Heart right ventricle (tissue), 16 donors: ENCODE results near the gene SPTLC3. TPM values are rescaled to one million over a fixed set of nuclear protein-coding genes. Genes with fewer than 3 reads are reported as not detected.

ENCODE experiments used
- ATAC-seq, 8 donors: fragments of 200-7000 bp; cut with Tn5 transposase; one replicate each; pipeline ENCODE4 v1.9.1; 2020; ENCODE audit warnings: mild to moderate bottlenecking in 8 of 8, moderate library complexity in 8 of 8, moderate number of reproducible peaks in 1 of 8
- DNase-seq, 2 donors: peaks; one replicate each; pipeline ENCODE4 v3.0.0-alpha.2; 2020
- H3K27ac ChIP-seq, 10 donors: fragments of 200-600 bp; sonication (generic) in 2 of 10; one replicate each; pipeline versions ENCODE4 v1.5.0 to v1.8.0; 2020 to 2022; ENCODE audit warnings: mild to moderate bottlenecking in 3 of 10
- H3K27me3 ChIP-seq, 7 donors: fragments of 200-600 bp; one replicate each; pipeline ENCODE4 v1.8.0; 2021 to 2022; ENCODE audit warnings: mild to moderate bottlenecking in 2 of 7
- H3K36me3 ChIP-seq, 9 donors: fragments of 200-600 bp; sonication (generic) in 1 of 9; one replicate each; pipeline versions ENCODE4 v1.5.0 to v1.8.0; 2020 to 2022; ENCODE audit warnings: mild to moderate bottlenecking in 2 of 9
- H3K4me1 ChIP-seq, 9 donors: fragments of 200-600 bp; sonication (generic) in 1 of 9; one replicate each; pipeline versions ENCODE4 v1.5.0 to v1.8.0; 2020 to 2022; ENCODE audit warnings: mild to moderate bottlenecking in 4 of 9
- H3K4me3 ChIP-seq, 10 donors: fragments of 200-600 bp; sonication (generic) in 2 of 10; one replicate each; pipeline versions ENCODE4 v1.5.0 to v1.8.0; 2020 to 2022; ENCODE audit warnings: mild to moderate bottlenecking in 7 of 10, moderate library complexity in 2 of 10
- H3K9me3 ChIP-seq, 11 donors: fragments of 200-600 bp in 10 of 11; sonication (generic) in 2 of 11; one replicate each; pipeline versions ENCODE4 v1.5.0 to v1.8.0; 2013 to 2022; ENCODE audit warnings: mild to moderate bottlenecking in 2 of 11, control low read depth in 1 of 11, moderate library complexity in 1 of 11
- WGBS, 2 donors: extraction: QIAGEN DNeasy Blood & Tissue Kit; methylation state at CpG; one replicate each; pipeline ENCODE4 v1.1.7; 2013; ENCODE audit warnings: inconsistent platforms in 1 of 2; 5-methylcytosine and 5-hydroxymethylcytosine counted together
- intact Hi-C, 10 donors: fragments of 100-400 bp; cut with DNase I; formaldehyde crosslinking; loops; one replicate each; pipeline versions ENCODE4 v1.11.1 to v1.14.2; 2022
- polyA plus RNA-seq, 2 donors: library from polyadenylated mRNA; stranded (reverse); fragments of 200-250 nt; gene quantifications; one replicate each; pipeline ENCODE4 v1.2.3, GENCODE V29; 2013
- total RNA-seq, 10 donors: library from RNA; stranded (reverse); fragmentation: NEBNext Ultra II Directional in 3 of 10; extraction: Animal tissue kit (Norgen Biotek cat#: 25700) in 3 of 10; gene quantifications; one replicate each; pipeline versions ENCODE4 v1.2.1 to v1.2.4, GENCODE V29; 2021 to 2023
- TF ChIP-seq, protein P1 (sequence below), 9 donors: fragments of 200-600 bp; sonication (generic) in 2 of 9; IDR thresholded peaks; one replicate each; pipeline versions ENCODE4 v1.5.0 to v1.8.0; 2021 to 2022; ENCODE audit warnings: antibody characterized with exemption in 9 of 9, mild to moderate bottlenecking in 5 of 9, moderate library complexity in 1 of 9
- donor health status: Arrhythmogenic right ventricular cardiomyopathy.
- donor health status: ischemic (EF 13 %, LVEDD 7.1; RV severe dilation, severe dysfunction).
- donor health status: healthy with polysubstance abuse.
- donor health status: DM: no; HTN: yes; CAD: no.
- donor health status: DM: no; HTN: no; CAD: no.
- donor health status: ischemic (EF 25% LVEDD 6.9; RV normal size, moderate dysfunction).
- donor health status: ischemic (EF 25% LVEDD 5.7; RV mildly dilated, moderate dysfunction).
- donor health status: healthy.
- donor health status: DM: yes; HTN: yes; CAD: no.
- donor health status: Ischemic cardiomyopathy.
- donor health status: ischemic (EF 35%, LVEDD 5.7; RV mildly dilated, moderate dysfunction).
- donor health status: nonischemic (EF 11% LVEDD 7.7; RV severe dilation, severe dysfunction).
- donor health status: DM: yes; HTN: yes; CAD: no.
- donor health status: PGD.
- donor health status: ischemic (EF 29% LVEDD 5.4; RV normal size, mild dysfunction).
- donor health status: nonischemic (EF 23%, LVEDD 6.1; RV moderate dilation, normal function).

Gene SPTLC3
- total and polyA plus RNA-seq, 12 donors = 0.45 to 8.4 (median 3.5) TPM

DNA sequence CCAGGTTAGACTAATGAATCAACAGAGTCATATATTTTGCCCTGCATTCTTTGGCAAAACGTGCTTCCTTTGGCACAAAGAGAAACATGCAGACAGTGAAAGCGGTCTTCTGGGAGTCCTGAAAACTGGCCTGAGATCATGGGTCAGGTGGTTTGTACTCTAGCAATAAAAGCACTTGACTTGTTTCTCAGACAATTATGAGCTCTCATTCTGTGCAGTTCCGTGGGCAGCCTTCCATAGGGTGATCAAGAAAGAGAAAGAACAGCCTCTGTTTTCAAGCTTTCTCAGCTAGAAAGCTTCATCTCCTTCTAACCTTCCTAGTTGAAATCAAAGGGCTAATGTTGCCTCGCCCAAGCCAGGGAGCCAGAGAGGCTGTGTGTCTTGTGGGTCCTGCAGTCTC is 149.6 kb downstream of the SPTLC3 start:
- H3K27ac ChIP-seq = no peak overlapping the region

DNA sequence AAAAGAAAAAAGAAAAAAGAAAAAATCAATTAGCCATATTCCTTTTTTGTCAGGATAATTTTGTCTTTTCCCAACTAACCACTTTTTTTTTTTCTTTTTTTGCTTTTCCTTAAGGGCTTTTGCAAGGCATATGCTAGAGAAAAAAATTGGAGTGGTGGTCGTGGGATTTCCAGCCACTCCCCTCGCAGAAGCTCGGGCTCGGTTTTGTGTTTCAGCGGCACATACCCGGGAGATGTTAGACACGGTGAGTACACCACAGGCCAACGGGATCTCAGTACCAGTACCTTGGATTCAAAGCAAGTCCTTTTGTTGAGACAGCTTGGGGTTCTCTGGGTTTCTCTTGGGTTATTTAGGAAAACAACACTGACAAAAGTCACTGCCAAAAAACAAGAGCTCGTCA is 151.1 kb downstream of the SPTLC3 start:
- TF ChIP-seq, protein P1, sequence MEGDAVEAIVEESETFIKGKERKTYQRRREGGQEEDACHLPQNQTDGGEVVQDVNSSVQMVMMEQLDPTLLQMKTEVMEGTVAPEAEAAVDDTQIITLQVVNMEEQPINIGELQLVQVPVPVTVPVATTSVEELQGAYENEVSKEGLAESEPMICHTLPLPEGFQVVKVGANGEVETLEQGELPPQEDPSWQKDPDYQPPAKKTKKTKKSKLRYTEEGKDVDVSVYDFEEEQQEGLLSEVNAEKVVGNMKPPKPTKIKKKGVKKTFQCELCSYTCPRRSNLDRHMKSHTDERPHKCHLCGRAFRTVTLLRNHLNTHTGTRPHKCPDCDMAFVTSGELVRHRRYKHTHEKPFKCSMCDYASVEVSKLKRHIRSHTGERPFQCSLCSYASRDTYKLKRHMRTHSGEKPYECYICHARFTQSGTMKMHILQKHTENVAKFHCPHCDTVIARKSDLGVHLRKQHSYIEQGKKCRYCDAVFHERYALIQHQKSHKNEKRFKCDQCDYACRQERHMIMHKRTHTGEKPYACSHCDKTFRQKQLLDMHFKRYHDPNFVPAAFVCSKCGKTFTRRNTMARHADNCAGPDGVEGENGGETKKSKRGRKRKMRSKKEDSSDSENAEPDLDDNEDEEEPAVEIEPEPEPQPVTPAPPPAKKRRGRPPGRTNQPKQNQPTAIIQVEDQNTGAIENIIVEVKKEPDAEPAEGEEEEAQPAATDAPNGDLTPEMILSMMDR (IDR thresholded peaks at IDR 0.05) = no peak
- WGBS, 2 donors = 89 to 92% methylated on average over 9 of the region's 9 CpGs

More for the DNA sequence above, 149.6 kb downstream of the SPTLC3 start:
- ATAC-seq (no peak), DNase-seq (no peak)
- intact Hi-C loops = no loop called here
- no peaks in the 10 kb centered on the region for H3K27me3 ChIP-seq
- no peaks in the 10 kb centered on the region for H3K9me3 ChIP-seq
- peaks cover 0 to 16% (median 7%) of the 10 kb centered on the region in 9 donors for H3K4me1 ChIP-seq
- 53 to 57% methylated on average over 4 of the region's 4 CpGs for WGBS, 2 donors
- no peak overlapping the region for H3K4me3 ChIP-seq
- peaks cover 0 to 50% (median 4%) of the 10 kb centered on the region in 9 donors for H3K36me3 ChIP-seq
- TF ChIP-seq, protein P1 (IDR thresholded peaks at IDR 0.05) = no peak

DNA sequence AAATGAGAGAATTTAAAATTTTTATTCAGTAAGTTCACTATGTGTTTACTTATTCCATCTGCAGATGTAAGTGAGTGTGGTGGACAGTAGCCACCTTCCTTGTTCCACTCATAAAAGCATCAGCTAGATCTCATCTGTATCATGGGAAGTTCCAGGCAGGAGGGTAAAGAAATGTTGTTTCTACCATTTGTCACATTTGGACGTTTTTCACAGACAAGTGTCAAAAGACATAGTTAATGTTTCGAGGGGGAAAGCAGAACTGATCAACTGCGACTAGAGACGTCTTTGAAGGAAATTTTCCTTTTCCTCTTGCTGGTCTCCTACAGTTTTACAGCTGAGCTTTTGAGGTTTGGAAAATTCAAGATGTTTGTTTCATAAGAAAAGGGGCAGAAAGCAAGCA is 156.4 kb downstream of the SPTLC3 start:
- no peak for DNase-seq
- 60 to 72% methylated on average over 4 of the region's 4 CpGs for WGBS, 2 donors
- no peak overlapping the region for H3K27ac ChIP-seq
- no peaks in the 10 kb centered on the region for H3K4me1 ChIP-seq
- peaks cover 0 to 30% (median 0%) of the 10 kb centered on the region in 9 donors for H3K36me3 ChIP-seq
- intact Hi-C loops = no loop called here
- H3K9me3 ChIP-seq = peaks cover 0 to 4% (median 0%) of the 10 kb centered on the region in 11 donors
- H3K27me3 ChIP-seq = no peaks in the 10 kb centered on the region
- TF ChIP-seq, protein P1 (IDR thresholded peaks at IDR 0.05) = no peak
- no peak for ATAC-seq
- H3K4me3 ChIP-seq = no peak overlapping the region

More for the DNA sequence above, 151.1 kb downstream of the SPTLC3 start:
- DNase-seq (no peak), ATAC-seq (no peak)
- Histone ChIP-seq H3K36me3 (peaks cover 0 to 44% (median 0%) of the 10 kb centered on the region in 9 donors), H3K27me3 (no peaks in the 10 kb centered on the region), H3K4me1 (peaks cover 0 to 16% (median 7%) of the 10 kb centered on the region in 9 donors), H3K27ac (no peak overlapping the region), H3K9me3 (no peaks in the 10 kb centered on the region), H3K4me3 (no peak overlapping the region)
- intact Hi-C loops = no loop called here

DNA sequence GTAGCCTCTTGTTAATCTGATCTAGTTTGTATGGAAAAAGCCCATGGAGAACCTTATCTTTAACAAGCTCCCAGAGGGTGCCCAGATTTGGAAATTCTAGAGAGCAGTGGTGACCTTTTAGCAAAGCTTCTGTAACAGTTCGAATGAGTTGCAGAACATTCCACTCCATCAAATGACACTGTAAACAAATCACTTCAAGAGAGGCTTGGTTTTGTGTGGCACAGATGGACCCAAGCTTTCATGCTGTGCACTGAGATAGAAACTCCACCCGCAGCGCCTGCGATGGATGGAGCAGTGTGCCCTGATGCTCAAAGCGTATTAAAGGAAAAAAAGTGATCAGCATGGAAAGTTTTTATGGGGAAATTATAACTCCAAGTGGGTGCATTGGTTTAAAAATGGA is 157.2 kb downstream of the SPTLC3 start:
- WGBS, 2 donors = 67 to 73% methylated on average over 5 of the region's 5 CpGs
- no peak for ATAC-seq
- TF ChIP-seq, protein P1 (IDR thresholded peaks at IDR 0.05) = no peak

More for the DNA sequence above, 157.2 kb downstream of the SPTLC3 start:
- intact Hi-C loops = no loop called here
- Histone ChIP-seq H3K27me3 (no peaks in the 10 kb centered on the region), H3K36me3 (peaks cover 0 to 22% (median 0%) of the 10 kb centered on the region in 9 donors), H3K4me3 (no peak overlapping the region), H3K9me3 (peaks cover 0 to 4% (median 0%) of the 10 kb centered on the region in 11 donors), H3K27ac (no peak overlapping the region), H3K4me1 (no peaks in the 10 kb centered on the region)
- no peak for DNase-seq
